ENCODE results near the gene RAC2. TPM values are rescaled to one million over a fixed set of nuclear protein-coding genes. Genes with fewer than 3 reads are reported as not detected.

Gene RAC2
- total RNA-seq, 4 donors from 2014 or later: 17.3 to 27.1 (median 19.6) TPM

- 75 to 89% methylated on average over 6 to 8 of the region's 9 CpGs for WGBS, 2 donors
- Histone ChIP-seq H3K4me3 (no peak overlapping the region), H3K27ac (no peak overlapping the region), H3K36me3 (no peaks in the 10 kb centered on the region), H3K27me3 (peaks cover 0 to 87% (median 0%) of the 10 kb centered on the region in 4 donors), H3K4me1 (peaks cover 0 to 18% (median 0%) of the 10 kb centered on the region in 3 donors), H3K9me3 (no peaks in the 10 kb centered on the region)
- no peak for DNase-seq
- intact Hi-C loops (cut with DNase I): no loop called here
- no peak for TF ChIP-seq CTCF (IDR thresholded peaks at IDR 0.05)
- TF ChIP-seq POLR2A (IDR thresholded peaks at IDR 0.05): no peak
Observed at GRCh38 chr22:37258005-37258752, 14.1 kb upstream of the RAC2 start.

- Histone ChIP-seq H3K4me3 (no peak overlapping the region), H3K9me3 (no peaks in the 10 kb centered on the region), H3K36me3 (no peaks in the 10 kb centered on the region), H3K27ac (no peak overlapping the region), H3K27me3 (peaks cover 0 to 84% (median 0%) of the 10 kb centered on the region in 4 donors), H3K4me1 (peaks cover 0 to 18% (median 0%) of the 10 kb centered on the region in 3 donors)
- DNase-seq: no peak
- TF ChIP-seq CTCF (IDR thresholded peaks at IDR 0.05) (no peak), POLR2A (IDR thresholded peaks at IDR 0.05) (no peak)
- intact Hi-C loops (cut with DNase I): no loop called here
- 62 to 65% methylated on average over 7 to 9 of the region's 10 CpGs for WGBS, 2 donors
Observed at GRCh38 chr22:37256075-37256726, 12.1 kb upstream of the RAC2 start.

- Histone ChIP-seq H3K4me3 (no peak overlapping the region), H3K9me3 (no peaks in the 10 kb centered on the region), H3K4me1 (peaks cover 0 to 13% (median 0%) of the 10 kb centered on the region in 3 donors), H3K27ac (no peak overlapping the region), H3K36me3 (no peaks in the 10 kb centered on the region), H3K27me3 (peaks cover 0 to 82% (median 0%) of the 10 kb centered on the region in 4 donors)
- TF ChIP-seq CTCF (IDR thresholded peaks at IDR 0.05) (no peak), POLR2A (IDR thresholded peaks at IDR 0.05) (no peak)
- intact Hi-C loops (cut with DNase I): no loop called here
- no peak for DNase-seq
Observed at GRCh38 chr22:37255558-37256006, 11.5 kb upstream of the RAC2 start.

- Histone ChIP-seq H3K4me1 (peaks cover 0 to 7% (median 0%) of the 10 kb centered on the region in 3 donors), H3K27ac (no peak overlapping the region), H3K9me3 (no peaks in the 10 kb centered on the region), H3K4me3 (no peak overlapping the region), H3K36me3 (no peaks in the 10 kb centered on the region), H3K27me3 (peaks cover 0 to 80% (median 0%) of the 10 kb centered on the region in 4 donors)
- no peak for TF ChIP-seq CTCF (IDR thresholded peaks at IDR 0.05)
- no peak for TF ChIP-seq POLR2A (IDR thresholded peaks at IDR 0.05)
- 30 to 35% methylated on average over 5 of the region's 5 CpGs for WGBS, 2 donors
- no peak for DNase-seq
- intact Hi-C loops (cut with DNase I): no loop called here
Observed at GRCh38 chr22:37254867-37255233, 10.8 kb upstream of the RAC2 start.

- DNase-seq: no peak
- TF ChIP-seq CTCF (IDR thresholded peaks at IDR 0.05): no peak
- TF ChIP-seq POLR2A (IDR thresholded peaks at IDR 0.05): no peak
- 51 to 65% methylated on average over 5 of the region's 5 CpGs for WGBS, 2 donors
- no peaks in the 10 kb centered on the region for H3K36me3 ChIP-seq
- peaks cover 0 to 3% (median 0%) of the 10 kb centered on the region in 3 donors for H3K4me1 ChIP-seq
- intact Hi-C loops (cut with DNase I): no loop called here
- peaks cover 0 to 79% (median 0%) of the 10 kb centered on the region in 4 donors for H3K27me3 ChIP-seq
- no peak overlapping the region for H3K4me3 ChIP-seq
- no peak overlapping the region for H3K27ac ChIP-seq
- no peaks in the 10 kb centered on the region for H3K9me3 ChIP-seq
Observed at GRCh38 chr22:37254209-37254866, 10.3 kb upstream of the RAC2 start.
